DOHH2 (cell line): ENCODE data around the gene MAFG.

Source experiments
- EZH2phosphoT487 ChIP-seq: fragments of 200-600 bp; sonication (generic); IDR thresholded peaks from 2 replicates; pipeline ENCODE4 v1.6.1; 2017; ENCODE audit warnings: borderline replicate concordance, mild to moderate bottlenecking, antibody characterized with exemption, low read length, moderate library complexity, mixed read lengths
- TF ChIP-seq, protein P1 (sequence below): fragments of 200-600 bp; sonication (generic); IDR thresholded peaks from one replicate; pipeline ENCODE4 v1.5.1; 2014; ENCODE audit warnings: antibody characterized with exemption, mild to moderate bottlenecking, low read depth, low read length; ENCODE audit not compliant: poor library complexity, severe bottlenecking

DNA sequence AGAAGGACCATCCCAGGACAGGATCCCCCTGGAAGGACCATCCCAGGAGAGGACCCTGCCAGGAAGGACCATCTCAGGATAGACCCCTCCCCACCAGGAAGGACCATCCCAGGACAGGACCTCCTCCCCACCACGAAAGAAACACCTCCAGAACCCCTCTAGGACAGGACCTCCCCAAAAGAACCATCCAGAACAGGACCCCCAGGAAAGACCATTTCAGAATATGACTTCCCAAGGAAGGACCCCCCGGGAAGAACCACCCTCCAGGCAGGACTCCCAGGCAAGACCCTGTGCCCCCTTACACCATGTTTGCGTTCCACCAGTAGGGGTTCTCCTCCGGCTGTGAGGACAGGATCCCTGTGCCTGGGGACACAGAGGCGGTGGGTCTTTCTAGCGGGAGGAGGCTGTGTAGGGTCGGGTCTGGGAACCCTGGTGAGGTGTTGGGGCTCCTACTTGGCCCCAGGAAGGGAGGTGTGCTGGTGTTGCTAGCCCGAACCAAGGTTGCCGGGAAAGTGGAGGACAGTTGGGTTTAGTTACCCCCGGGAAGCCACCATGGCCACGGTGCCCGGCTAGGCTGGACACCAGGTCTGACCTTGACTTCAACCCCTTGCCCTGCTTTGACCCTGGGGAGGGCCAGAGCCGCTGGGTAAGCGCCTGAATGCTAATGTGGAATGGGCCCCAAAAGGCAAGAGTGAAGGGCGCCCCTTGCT, 31.3 kb upstream of the MAFG start:
- TF ChIP-seq, protein P1, sequence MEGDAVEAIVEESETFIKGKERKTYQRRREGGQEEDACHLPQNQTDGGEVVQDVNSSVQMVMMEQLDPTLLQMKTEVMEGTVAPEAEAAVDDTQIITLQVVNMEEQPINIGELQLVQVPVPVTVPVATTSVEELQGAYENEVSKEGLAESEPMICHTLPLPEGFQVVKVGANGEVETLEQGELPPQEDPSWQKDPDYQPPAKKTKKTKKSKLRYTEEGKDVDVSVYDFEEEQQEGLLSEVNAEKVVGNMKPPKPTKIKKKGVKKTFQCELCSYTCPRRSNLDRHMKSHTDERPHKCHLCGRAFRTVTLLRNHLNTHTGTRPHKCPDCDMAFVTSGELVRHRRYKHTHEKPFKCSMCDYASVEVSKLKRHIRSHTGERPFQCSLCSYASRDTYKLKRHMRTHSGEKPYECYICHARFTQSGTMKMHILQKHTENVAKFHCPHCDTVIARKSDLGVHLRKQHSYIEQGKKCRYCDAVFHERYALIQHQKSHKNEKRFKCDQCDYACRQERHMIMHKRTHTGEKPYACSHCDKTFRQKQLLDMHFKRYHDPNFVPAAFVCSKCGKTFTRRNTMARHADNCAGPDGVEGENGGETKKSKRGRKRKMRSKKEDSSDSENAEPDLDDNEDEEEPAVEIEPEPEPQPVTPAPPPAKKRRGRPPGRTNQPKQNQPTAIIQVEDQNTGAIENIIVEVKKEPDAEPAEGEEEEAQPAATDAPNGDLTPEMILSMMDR = no peak
- no peak for TF ChIP-seq EZH2phosphoT487
